ENCODE results near the gene RBMS3. TPM values are rescaled to one million over a fixed set of nuclear protein-coding genes. Genes with fewer than 3 reads are reported as not detected.

The RBMS3 gene
- total and polyA plus RNA-seq, 2 of the 13 experiments (the other 11 are each of a cell fraction or from before 2014, with no cell fraction given) = not detected

GRCh38 chr3:29754346-29754745, 473.5 kb downstream of the RBMS3 start:
- TF ChIP-seq POLR2AphosphoS2 (IDR thresholded peaks at IDR 0.05; ENCODE audit: low read depth, low read length) (no peak), NFIB (CRISPR knock-in tag; IDR thresholded peaks at IDR 0.05; ENCODE audit: borderline replicate concordance) (no peak), FOXK2 (IDR thresholded peaks at IDR 0.05) (no peak), ZNF614 (CRISPR knock-in tag; IDR thresholded peaks at IDR 0.05; ENCODE audit: borderline replicate concordance) (no peak), SATB2 (CRISPR knock-in tag; IDR thresholded peaks at IDR 0.05) (no peak), KLF9 (CRISPR knock-in tag; IDR thresholded peaks at IDR 0.05; ENCODE audit: low read depth) (no peak), ZBTB7A (CRISPR knock-in tag; IDR thresholded peaks at IDR 0.05) (no peak), RBAK (CRISPR knock-in tag; IDR thresholded peaks at IDR 0.05) (no peak), MAF1 (CRISPR knock-in tag; IDR thresholded peaks at IDR 0.05; ENCODE audit: borderline replicate concordance) (no peak), KAT2B (IDR thresholded peaks at IDR 0.05; ENCODE audit: borderline replicate concordance, low read depth, low read length) (no peak), MNT (IDR thresholded peaks at IDR 0.05) (no peak), FOXA1 (IDR thresholded peaks at IDR 0.05) (no peak), FOXA1 (CRISPR knock-in tag; IDR thresholded peaks at IDR 0.05) (no peak), IRF2 (CRISPR knock-in tag; IDR thresholded peaks at IDR 0.05) (no peak), MIER2 (CRISPR knock-in tag; IDR thresholded peaks at IDR 0.05) (no peak), ZNF124 (CRISPR knock-in tag; IDR thresholded peaks at IDR 0.05) (no peak)
- H2AFZ ChIP-seq (ENCODE audit: low read length) = no peak overlapping the region
- WGBS (ENCODE audit: low lambda C conversion rate) = 6% methylated on average over 1 of the region's 1 CpG
- ATAC-seq (no peak), DNase-seq (ENCODE audit: low spot score) (no peak), FAIRE-seq (no peak)
- H3K27me3 ChIP-seq (ENCODE audit: control insufficient read depth in 1 of 2, insufficient read depth in 2 of 2, low read length in 2 of 2) = no peaks in the 10 kb centered on the region
- no TSS peak for BruUV-seq (replicated peaks)
- ChIA-PET CTCF (ENCODE audit: low intra/inter-chr PET ratio, low total read pairs) (no interaction called here), POLR2A (no interaction called here)
- in situ Hi-C loops (cut with HindIII; ENCODE audit: extremely low pct_ligation_motif_present, low pct_unique_long_range_greater_than_20kb) (no loop called here), intact Hi-C loops (cut with micrococcal nuclease; ENCODE audit: unreplicated experiment) (no loop called here)
- no peaks in the 10 kb centered on the region for H3K79me2 ChIP-seq (ENCODE audit: insufficient read depth, low read length)
- H3K9ac ChIP-seq (ENCODE audit: insufficient read depth, low read depth, low read length) = no peak overlapping the region
- no peaks in the 10 kb centered on the region for H3K4me1 ChIP-seq (ENCODE audit: insufficient read depth, low read length)
- H3K4me2 ChIP-seq (ENCODE audit: low read depth, low read length) = no peak overlapping the region
- H3K4me3 ChIP-seq (replicated peaks in 1 of 3; ENCODE audit: insufficient read depth in 1 of 3, low read depth in 2 of 3, low read length in 3 of 3) = no peak overlapping the region
- H3K36me3 ChIP-seq (replicated peaks in 1 of 2; ENCODE audit: control insufficient read depth in 1 of 2, insufficient read depth in 2 of 2, low read length in 2 of 2) = no peaks in the 10 kb centered on the region
- H3K27ac ChIP-seq (ENCODE audit: extremely low read length, insufficient read depth, low read length) = no peak overlapping the region
- H4K20me1 ChIP-seq (ENCODE audit: insufficient read depth, low read length) = no peaks in the 10 kb centered on the region
- no peaks in the 10 kb centered on the region for H3K9me3 ChIP-seq (ENCODE audit: low read length)
